ENCODE data around the gene TAF8.

The TAF8 gene

GRCh38 chr6:42066156-42066675 lies 15.9 kb downstream of the TAF8 start:
- no peak for DNase-seq

- no peak for DNase-seq
These were observed 17.8 kb downstream of the TAF8 start for GRCh38 chr6:42068173-42068572.

DNA sequence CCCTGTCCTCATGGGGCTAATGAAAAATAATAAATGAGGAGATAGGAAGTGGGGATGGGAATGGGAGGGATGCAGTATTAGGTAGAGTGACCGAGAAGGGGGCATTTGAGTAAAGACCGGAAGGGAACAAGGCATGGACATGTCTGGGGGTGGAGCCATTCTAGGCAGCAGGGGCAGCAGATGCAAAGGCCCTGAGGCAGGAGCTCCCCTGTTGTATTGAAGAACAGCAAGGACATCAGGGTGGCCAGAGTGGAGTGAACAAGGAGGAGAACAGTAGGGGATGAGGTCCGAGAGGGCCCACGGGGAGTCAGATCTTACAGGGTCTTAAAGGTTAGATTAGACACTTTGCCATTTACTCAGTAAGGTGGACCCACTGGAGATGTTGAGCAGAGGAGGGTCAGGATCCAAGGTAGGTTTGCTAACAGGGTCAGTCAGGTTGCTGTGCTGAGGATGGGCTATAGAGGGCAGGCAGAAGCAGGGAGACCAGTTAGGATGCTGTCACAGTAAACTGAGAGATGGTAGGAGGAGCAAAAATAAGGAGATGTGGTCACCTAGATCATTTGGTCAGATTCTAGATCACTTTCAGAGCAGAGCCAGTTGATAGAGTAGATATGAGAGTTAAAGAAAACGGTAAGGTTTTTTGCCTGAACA lies 18.7 kb downstream of the TAF8 start:
- no peak for DNase-seq

DNA sequence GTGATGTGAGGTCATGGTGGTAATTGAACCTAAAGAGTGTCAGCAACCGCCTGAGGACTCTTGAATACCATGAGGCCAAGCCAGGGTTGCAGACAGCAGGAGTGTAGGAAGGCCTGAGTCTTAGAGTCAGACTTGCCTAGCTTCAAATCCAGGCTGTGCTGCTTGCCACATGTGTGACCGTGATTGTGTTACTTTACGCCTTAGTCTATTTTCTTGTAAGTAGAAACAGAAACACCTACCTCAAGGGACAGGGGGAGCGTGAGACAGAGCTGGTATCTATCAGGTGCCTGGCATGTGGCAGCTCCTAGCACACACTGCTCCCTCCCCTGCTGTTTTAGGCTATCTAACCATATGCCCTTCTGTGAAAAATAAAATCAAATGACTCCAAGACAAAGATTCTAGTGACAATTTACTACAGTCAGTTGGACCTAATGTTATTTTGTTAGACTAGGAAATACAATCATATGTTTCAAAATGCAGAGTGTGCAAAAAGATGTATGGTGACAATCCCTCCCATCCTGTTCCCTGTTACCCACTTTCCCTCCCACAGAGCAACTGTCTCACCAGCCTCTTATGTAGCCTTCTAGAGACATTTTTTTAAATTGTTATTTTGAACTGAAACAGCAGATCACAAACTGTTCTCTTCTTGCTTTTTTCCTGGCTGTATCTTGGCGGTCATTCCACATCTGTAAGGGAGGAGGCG lies 21.7 kb downstream of the TAF8 start:
- no peak for DNase-seq

- DNase-seq: no peak
These were observed 23.0 kb downstream of the TAF8 start for GRCh38 chr6:42073287-42073686.

DNA sequence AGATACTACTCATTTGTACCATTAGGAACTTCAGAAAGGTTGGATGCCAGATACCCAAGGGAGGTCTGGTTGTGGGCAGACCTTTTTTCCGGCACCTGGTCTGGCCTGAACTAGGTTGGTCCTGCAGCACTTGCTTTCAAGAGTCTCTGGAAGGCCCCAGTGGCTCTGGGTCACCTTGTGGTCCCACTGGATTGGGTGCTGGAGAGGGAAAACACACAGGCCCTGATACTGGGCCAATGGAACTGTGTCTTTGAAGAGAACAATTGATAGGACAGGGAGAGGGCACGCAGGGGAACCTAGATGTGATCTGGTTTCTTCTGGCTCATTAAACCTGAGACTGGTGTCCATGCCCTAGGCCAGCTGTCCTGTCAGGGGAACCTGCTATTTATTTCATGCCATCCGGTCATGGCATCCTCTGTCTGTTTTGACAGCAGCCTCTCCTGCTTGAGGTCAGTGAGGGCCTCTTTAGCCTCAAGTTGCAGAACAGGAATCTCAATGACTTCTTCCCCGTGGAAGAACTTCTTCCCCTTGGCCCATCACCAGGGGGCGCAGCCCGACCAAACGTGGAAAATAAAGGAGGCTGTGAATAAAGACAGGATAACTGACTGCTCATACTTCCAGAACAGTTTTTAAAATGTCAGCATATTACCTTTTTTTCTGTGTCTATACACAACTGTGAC lies 25.0 kb downstream of the TAF8 start:
- no peak for DNase-seq

DNA sequence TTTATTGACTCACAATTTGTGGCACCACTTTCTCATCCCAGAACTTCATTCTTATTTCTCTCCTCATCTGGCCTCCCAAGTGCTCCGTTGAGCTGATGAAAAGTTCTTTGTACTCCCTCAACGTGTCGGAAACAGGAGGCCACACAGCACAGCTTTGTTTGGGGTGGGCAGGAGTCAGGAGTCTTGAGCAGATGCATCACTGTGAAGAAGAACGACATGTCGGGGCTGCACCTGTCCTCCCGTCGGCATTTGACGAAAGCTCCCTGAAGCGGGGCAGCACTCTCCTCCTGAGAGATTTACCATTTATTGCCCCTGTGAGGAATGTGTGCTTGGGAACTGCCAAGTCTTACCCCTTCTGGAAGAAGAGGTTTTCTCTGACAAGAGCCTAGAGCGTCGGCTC lies 28.1 kb downstream of the TAF8 start:
- DNase-seq: no peak

DNA sequence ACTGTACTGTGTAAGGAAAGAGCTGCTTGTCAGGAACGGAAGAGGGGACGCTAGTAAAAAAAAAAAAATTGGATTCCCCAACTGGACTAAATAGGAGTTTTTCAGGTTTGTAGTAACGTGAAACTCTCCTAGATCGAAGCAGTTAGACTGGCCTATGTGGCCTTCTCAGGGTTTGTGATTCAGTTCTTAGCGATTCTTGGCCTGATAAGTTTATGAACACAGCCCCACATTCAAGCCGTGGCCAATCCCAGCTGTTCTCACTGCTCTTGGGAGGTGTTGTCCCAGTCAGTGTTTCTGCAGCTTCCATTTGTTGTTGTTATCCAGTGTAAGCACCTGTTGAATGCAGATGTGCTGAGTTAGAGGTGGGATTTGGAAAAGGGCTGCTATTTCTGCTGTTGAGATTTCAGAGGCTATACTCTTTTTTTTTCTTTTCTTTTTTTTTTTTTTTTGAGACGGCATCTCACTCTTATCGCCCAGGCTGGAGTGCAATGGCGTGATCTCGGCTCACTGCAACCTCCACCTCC lies 29.7 kb downstream of the TAF8 start:
- no peak for DNase-seq

- no peak for DNase-seq
These were observed 33.2 kb downstream of the TAF8 start for GRCh38 chr6:42083530-42083929.

DNA sequence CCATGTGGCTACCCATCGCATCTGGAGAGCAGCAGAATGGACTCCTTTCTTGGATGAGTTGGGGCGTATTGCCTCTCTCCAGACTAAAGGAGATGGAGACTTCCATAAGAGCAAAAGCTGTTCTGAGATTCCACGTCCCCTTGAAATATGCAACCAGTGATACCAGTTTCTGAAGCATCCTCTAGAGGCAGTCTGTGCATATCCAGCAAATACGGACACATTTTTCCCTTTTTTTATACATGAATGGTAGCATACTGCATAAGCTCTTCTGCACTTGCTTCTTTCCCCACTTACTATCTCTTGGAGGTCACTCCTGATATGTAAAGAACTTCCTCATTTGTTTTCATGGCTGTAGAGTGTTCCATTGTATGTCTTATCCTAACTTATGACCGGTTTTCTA lies 34.6 kb downstream of the TAF8 start:
- no peak for DNase-seq

DNA sequence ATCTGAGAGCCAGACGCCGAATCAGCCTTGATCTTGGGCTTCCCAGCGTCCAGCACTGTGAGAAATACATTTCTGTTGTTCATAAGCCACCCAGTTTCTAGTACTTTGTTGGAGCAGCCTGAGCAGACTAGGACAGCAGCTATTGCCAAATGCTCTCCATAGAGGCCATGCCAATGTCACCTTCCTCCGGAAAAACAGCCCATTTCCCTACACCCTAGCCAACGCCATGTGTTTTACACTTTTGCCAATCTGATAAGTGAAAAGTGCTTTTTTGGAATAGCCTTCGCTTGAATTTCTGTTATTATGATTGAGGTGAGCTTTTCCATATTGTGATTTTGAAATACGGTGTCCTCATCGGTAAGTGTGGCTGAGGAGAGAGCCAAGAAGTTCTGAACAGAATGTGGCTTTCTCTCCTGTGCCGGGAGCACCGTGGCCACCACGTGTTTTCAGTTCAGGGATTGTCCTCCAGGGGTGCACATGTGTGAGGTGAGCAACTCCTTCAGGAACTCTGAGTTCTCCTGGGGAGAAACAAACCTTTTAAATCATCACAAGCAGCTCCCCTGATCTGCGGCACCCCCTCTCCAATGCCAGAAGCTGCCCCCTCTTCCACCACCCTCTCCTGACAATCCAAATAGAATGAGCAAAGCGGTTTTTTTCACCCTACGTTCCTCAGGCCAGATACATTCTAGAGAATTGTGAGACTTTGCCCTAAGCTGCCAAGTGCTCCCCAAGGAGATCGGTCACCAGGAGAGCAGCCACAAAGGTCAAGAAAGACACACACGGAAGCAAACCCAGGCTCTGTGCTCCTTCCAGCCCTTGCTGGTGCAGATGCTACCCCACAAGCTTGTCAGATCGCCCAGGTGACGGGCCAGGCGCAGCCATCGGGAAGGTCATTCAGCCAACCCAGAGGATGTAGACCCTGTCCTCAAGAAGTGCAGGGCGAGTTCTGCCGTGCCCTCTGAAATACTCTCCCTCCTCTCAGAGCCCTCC lies 36.0 kb downstream of the TAF8 start:
- DNase-seq: no peak

- no peak for DNase-seq
These were observed 37.8 kb downstream of the TAF8 start for GRCh38 chr6:42088101-42088591.

GRCh38 chr6:42090819-42091717 lies 40.7 kb downstream of the TAF8 start:
- no peak for DNase-seq

GRCh38 chr6:42091718-42092023 lies 41.3 kb downstream of the TAF8 start:
- DNase-seq: no peak

GRCh38 chr6:42093582-42094329 lies 43.4 kb downstream of the TAF8 start:
- DNase-seq: no peak

- DNase-seq: no peak
These were observed 44.8 kb downstream of the TAF8 start for GRCh38 chr6:42095094-42095493.

- DNase-seq: no peak
These were observed 45.6 kb downstream of the TAF8 start for GRCh38 chr6:42095776-42096541.

DNA sequence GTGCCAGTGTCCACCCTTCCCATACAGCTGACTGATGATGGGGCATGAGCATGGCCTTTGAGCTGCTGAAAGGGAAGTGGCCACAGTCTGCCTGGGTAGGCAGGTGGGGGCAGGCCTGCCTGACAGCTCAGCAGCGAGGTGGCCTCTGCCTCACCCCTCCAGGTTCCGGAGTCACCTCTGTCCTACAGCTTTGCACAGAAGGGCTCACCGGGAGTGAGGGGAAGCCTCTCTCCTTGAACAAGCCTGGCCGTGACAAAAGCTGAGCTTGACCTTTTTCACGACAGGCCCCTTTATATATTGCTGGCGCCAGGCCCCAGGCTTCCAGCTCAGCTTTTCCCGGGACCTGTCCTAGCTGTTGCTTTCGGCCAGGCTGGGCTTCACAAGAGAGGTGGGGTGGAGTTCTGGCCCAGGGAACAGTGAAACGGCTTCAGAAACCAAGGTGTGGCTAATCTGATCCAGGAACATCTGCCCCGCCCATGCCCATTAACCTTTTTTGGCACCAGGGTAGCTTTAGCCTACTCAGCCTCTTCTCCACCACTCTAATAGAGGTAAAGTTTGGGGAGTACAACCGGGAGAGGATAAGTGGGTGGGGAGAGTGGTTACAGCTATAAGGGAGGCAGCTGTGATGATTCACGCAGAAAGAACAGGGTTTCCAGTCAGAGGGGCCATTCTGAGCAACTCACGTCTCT lies 49.2 kb downstream of the TAF8 start:
- DNase-seq: no peak

Measured in KG1 (cell line).